GM19238 (cell line): Measurements from ENCODE around the gene F7.
"Not testable (repeated sequence)": the region's sequence is repeated elsewhere in the genome, so short reads cannot be mapped to it uniquely, and the experiment has no call there.

Experiments
- DNase-seq: peaks from one replicate; pipeline ENCODE4 v3.0.0; 2011; ENCODE audit warnings: low spot score; ENCODE audit not compliant: insufficient read length

F7 gene

GRCh38 chr13:113152984-113153809 lies 47.6 kb downstream of the F7 start:
- DNase-seq, result no peak

GRCh38 chr13:113153810-113154748 lies 48.5 kb downstream of the F7 start:
- DNase-seq, result peak; percentile 79

GRCh38 chr13:113155201-113155600 lies 49.6 kb downstream of the F7 start:
- DNase-seq, result no peak

GRCh38 chr13:113155982-113156655 lies 50.5 kb downstream of the F7 start:
- no peak for DNase-seq

- no peak for DNase-seq
These were observed 51.8 kb downstream of the F7 start for GRCh38 chr13:113157206-113157928.

GRCh38 chr13:113157929-113158747 lies 52.5 kb downstream of the F7 start, which contains the start of gene PROZ:
Gene PROZ, plus strand, starts transcription at chr13:113158648. Its CDS starts 13 bp downstream, at chr13:113158661.
- no peak for DNase-seq

- DNase-seq, result no peak
These were observed 53.4 kb downstream of the F7 start for GRCh38 chr13:113158946-113159345.

GRCh38 chr13:113159701-113160100 lies 54.1 kb downstream of the F7 start:
- no peak for DNase-seq

GRCh38 chr13:113160983-113161382 lies 55.4 kb downstream of the F7 start:
- DNase-seq, result no peak

GRCh38 chr13:113161433-113161832 lies 55.8 kb downstream of the F7 start:
- DNase-seq, result no peak

- not testable (repeated sequence) for DNase-seq
These were observed 56.4 kb downstream of the F7 start for GRCh38 chr13:113161975-113162374.

GRCh38 chr13:113162783-113163685 lies 57.4 kb downstream of the F7 start:
- DNase-seq, result no peak

- DNase-seq, result no peak
These were observed 58.9 kb downstream of the F7 start for GRCh38 chr13:113164492-113164891.

- no peak for DNase-seq
These were observed 60.7 kb downstream of the F7 start for GRCh38 chr13:113166266-113166665.

- no peak for DNase-seq
These were observed 61.1 kb downstream of the F7 start for GRCh38 chr13:113166681-113167080.

GRCh38 chr13:113167155-113167554 lies 61.6 kb downstream of the F7 start:
- no peak for DNase-seq

- no peak for DNase-seq
These were observed 62.0 kb downstream of the F7 start for GRCh38 chr13:113167575-113167974.

GRCh38 chr13:113168211-113168610 lies 62.6 kb downstream of the F7 start:
- DNase-seq, result no peak
